Natural killer cell treated with Interleukin-12 subunit alpha and Interleukin-12 subunit beta and Interleukin-15 and Interleukin-18, amount 100 ng/mL, for 72 hours (primary cell): ENCODE results near the gene HDAC11. TPM values are rescaled to one million over a fixed set of nuclear protein-coding genes. Genes with fewer than 3 reads are reported as not detected.
A peak's percentile ranks its signal among the peaks of the same experiment; 100 is the strongest.
"Not testable (repeated sequence)": the region's sequence is repeated elsewhere in the genome, so short reads cannot be mapped to it uniquely, and the experiment has no call there.

ENCODE experiments used
- ATAC-seq, 2 donors: fragments of 150-1000 bp; cut with Tn5 transposase in 1 of 2; sonication (Bioruptor Pico), chemical (Tn5 transposase) in 1 of 2; 2 replicates each; pipeline ENCODE4 v1.10.0; 2021
- DNase-seq: peaks from one replicate; pipeline ENCODE4 v3.0.0; 2022; ENCODE audit warnings: low spot score
- H3K27ac Mint-ChIP-seq, 2 donors: 1 replicate in 1 of 2; 2 replicates in 1 of 2; pipeline ENCODE4 v1.8.0; 2022; ENCODE audit warnings: mixed read lengths in 2 of 2, mild to moderate bottlenecking in 1 of 2, moderate library complexity in 1 of 2
- H3K27me3 Mint-ChIP-seq, 2 donors: 1 replicate in 1 of 2; 2 replicates in 1 of 2; pipeline ENCODE4 v1.8.0; 2022; ENCODE audit warnings: mixed read lengths in 2 of 2
- H3K36me3 Mint-ChIP-seq: one replicate; pipeline ENCODE4 v1.8.0; 2022; ENCODE audit warnings: mixed read lengths
- H3K4me1 Mint-ChIP-seq, 2 donors: 1 replicate in 1 of 2; 2 replicates in 1 of 2; pipeline ENCODE4 v1.8.0; 2022; ENCODE audit warnings: low read depth in 2 of 2, mixed read lengths in 2 of 2, mild to moderate bottlenecking in 1 of 2
- H3K4me3 Mint-ChIP-seq: one replicate; pipeline ENCODE4 v1.8.0; 2022; ENCODE audit warnings: mixed read lengths
- H3K9me3 Mint-ChIP-seq: 2 replicates; pipeline ENCODE4 v1.8.0; 2022; ENCODE audit warnings: mixed read lengths
- total RNA-seq, 2 donors: library from RNA; stranded (reverse); gene quantifications; one replicate each; pipeline ENCODE4 v1.2.3, GENCODE V29; 2022

Gene HDAC11, protein sequence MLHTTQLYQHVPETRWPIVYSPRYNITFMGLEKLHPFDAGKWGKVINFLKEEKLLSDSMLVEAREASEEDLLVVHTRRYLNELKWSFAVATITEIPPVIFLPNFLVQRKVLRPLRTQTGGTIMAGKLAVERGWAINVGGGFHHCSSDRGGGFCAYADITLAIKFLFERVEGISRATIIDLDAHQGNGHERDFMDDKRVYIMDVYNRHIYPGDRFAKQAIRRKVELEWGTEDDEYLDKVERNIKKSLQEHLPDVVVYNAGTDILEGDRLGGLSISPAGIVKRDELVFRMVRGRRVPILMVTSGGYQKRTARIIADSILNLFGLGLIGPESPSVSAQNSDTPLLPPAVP
- total RNA-seq: 1 to 10 TPM; 1.8 to 3.5 TPM

DNA sequence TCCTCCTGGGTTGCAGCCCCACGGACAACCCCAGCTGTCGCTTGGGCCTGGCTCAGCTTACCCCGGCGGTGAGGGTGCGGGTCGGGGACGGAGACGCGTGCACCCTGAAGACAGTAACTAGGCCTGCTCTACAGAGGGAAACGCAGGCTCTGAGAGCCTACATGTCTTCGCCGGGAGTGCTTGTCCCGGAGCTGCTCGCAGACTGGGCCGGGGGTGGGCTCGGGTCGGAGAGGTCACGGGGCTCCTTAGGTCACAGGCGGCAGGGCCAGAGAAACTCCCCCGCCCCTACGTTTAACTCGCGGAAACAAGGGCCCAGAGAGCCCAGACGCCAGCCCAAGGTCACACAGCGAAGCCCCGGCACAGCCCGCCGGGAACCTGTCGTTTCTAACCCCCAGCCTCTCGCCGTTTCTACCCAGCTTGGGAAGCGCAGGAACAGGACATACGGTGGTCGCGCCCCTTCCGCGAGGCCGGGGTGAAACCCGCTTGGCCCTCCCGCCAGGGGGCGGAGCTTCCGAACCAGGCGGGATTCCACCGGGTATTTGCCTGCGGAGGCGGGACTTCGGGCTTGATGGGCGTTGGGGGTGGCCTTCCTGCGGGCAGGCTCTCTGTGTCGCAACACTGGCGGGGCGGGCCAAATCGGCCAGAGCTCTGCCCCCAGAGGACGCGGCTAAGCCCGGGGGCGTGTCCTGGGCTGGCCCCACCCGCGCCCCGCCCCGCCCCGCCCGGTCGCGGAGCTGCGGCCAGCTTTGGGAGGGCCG lies at the start of gene HDAC11:
Gene HDAC11, plus strand, starts transcription at position 725 of the 758 bp plus-strand sequence. CDS start 42 bp downstream, outside the sequence.
- Mint-ChIP-seq H3K27me3 (no peaks in the 10 kb centered on the region), H3K9me3 (no peaks in the 10 kb centered on the region), H3K27ac (peak within 1 kb of the TSS; percentile 66 to 84), H3K36me3 (no peaks in the 10 kb centered on the region), H3K4me3 (peak within 1 kb of the TSS; percentile 77), H3K4me1 (peaks cover under 1 to 6% of the 10 kb centered on the region in 2 donors)
- ATAC-seq (peak; percentile 98 to 99), DNase-seq (peak; percentile 99)

DNA sequence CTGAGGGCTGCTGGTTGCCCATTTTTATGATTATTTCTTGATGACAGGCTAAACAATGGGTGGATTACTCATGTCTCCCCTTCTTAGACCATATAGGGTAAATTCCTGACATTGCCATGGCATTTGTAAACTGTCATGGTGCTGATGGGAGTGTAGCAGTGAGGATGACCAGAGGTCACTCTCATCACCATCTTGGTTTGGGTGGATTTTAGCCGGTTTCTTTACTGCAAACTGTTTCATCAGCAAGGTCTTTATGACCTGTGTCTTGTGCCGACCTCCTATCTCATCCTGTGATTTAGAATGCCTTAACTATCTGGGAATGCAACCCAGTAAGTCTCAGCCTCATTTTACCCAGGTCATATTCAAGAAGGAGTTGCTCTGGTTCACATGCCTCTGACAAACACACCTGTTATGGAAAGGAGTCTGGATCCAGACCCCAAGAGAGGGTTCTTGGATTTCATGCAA lies 49.7 kb upstream of the HDAC11 start:
- not testable (repeated sequence) for H3K27me3 Mint-ChIP-seq, H3K4me3 Mint-ChIP-seq, H3K9me3 Mint-ChIP-seq, H3K27ac Mint-ChIP-seq, ATAC-seq, DNase-seq, H3K36me3 Mint-ChIP-seq, H3K4me1 Mint-ChIP-seq

DNA sequence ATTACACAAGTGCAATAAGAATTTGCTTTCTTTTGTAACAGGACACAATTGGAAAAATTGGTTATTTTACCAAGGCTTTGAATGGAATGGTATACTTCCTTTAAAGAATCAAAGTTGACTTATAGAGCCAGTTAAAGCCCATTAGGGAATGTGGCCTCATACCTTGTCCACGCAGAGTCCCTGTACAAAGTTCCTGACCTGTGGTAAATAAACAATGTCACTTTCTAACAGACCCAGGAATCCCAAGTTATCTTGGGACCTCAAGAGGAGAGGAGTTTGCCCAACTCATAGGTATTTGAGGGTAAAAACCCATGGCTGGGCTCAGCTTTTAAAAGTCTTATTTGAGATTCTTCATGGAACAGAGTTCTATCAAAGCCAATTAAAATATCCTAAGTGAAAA lies 48.0 kb upstream of the HDAC11 start:
- no peak for ATAC-seq
- peaks cover 3 to 7% of the 10 kb centered on the region in 2 donors for H3K4me1 Mint-ChIP-seq
- no peak overlapping the region for H3K4me3 Mint-ChIP-seq
- DNase-seq: no peak
- no peaks in the 10 kb centered on the region for H3K9me3 Mint-ChIP-seq
- H3K27ac Mint-ChIP-seq: no peak overlapping the region
- H3K36me3 Mint-ChIP-seq: no peaks in the 10 kb centered on the region
- no peaks in the 10 kb centered on the region for H3K27me3 Mint-ChIP-seq

DNA sequence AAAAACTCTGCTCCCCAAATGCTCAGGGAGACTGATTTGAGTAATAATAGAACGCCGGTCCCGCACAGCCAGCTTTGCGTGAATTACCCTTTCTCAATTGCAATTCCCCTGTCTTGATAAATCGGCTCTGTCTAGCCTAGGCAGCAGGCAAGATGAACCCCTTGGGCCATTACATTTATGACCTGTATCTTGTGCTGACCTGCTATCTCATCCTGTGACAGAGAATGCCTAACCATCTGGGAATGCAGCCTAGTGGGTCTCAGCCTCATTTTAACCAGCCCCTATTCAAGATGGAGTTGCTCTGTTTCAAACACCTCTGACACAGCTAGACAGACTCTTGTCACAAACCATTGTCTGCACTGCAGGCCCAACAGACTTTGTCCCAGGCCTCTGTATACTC lies 46.2 kb upstream of the HDAC11 start:
- no peaks in the 10 kb centered on the region for H3K4me1 Mint-ChIP-seq
- H3K27ac Mint-ChIP-seq: no peak overlapping the region
- H3K9me3 Mint-ChIP-seq: no peaks in the 10 kb centered on the region
- H3K36me3 Mint-ChIP-seq: no peaks in the 10 kb centered on the region
- DNase-seq: no peak
- no peak overlapping the region for H3K4me3 Mint-ChIP-seq
- ATAC-seq: no peak
- no peaks in the 10 kb centered on the region for H3K27me3 Mint-ChIP-seq

DNA sequence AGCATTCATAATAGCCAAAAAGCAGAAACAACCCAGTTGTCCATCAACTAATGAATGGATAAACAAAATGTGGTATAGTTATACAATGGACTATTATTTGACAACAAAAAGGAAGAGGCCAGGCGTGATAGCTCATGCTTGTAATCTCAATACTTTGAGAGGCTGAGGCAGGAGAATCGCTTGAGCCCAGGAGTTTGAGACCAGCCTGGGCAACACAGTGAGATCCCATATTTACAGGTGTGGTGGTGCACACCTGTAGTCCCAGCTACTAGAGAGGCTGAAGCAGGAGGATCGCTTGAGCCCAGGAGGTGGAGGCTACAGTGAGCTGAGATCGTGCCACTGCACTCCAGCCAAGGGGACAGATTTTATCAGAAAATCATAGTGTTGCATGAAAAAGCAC lies 43.9 kb upstream of the HDAC11 start:
- H3K27ac Mint-ChIP-seq, DNase-seq, H3K4me3 Mint-ChIP-seq, H3K4me1 Mint-ChIP-seq, H3K36me3 Mint-ChIP-seq, H3K9me3 Mint-ChIP-seq, ATAC-seq, H3K27me3 Mint-ChIP-seq: not testable (repeated sequence)

DNA sequence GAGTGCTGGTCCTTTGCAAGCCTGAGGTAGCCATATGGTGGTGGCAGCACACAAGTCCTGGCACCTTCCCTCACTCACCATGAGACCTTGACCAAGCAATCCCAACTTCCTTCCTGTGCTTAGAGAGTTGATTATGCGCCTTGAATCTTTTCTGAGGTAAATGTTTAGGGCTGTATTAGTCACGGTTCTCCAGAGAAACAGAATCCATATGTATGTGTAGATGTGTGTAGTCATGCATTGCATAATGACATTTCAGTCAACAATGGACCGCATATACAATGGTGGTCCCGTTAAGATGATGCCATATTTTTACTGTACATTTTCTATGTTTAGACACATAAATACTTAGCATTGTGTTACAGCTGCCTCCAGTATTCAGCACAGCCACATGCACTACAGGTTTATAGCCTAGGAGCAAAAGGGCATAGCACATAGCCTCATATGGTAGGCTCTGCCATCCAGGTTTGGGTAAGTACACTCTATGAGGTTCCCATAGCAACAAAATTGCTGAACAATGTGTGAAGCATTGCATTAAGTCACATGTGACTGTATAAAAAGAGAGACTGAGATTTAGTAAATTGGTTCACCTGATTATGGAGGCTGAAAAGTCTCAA lies 39.8 kb upstream of the HDAC11 start:
- Mint-ChIP-seq H3K4me3 (no peak overlapping the region), H3K27ac (no peak overlapping the region), H3K27me3 (no peaks in the 10 kb centered on the region), H3K9me3 (no peaks in the 10 kb centered on the region), H3K4me1 (peaks cover 0 to 3% of the 10 kb centered on the region in 2 donors), H3K36me3 (no peaks in the 10 kb centered on the region)
- no peak for DNase-seq
- ATAC-seq: no peak

DNA sequence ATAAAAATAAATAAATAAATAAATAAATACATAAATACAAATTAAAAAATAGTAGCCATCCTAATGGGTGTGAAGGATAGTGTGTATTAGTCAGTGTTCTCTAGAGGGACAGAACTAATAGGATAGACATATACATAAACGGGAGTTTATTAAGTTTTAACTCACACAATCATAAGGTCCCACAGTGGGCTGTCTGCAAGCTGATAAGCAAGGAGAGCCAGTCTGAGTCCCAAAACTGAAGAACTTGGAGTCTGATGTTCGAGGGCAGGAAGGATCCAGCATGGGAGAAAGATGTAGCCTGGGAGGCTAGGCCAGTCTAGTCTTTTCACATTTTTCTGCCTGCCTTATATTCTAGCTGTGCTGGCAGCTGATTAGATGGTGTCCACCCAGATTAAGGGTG lies 37.2 kb upstream of the HDAC11 start:
- DNase-seq, ATAC-seq, H3K27me3 Mint-ChIP-seq, H3K9me3 Mint-ChIP-seq, H3K4me3 Mint-ChIP-seq, H3K36me3 Mint-ChIP-seq, H3K27ac Mint-ChIP-seq, H3K4me1 Mint-ChIP-seq: not testable (repeated sequence)

DNA sequence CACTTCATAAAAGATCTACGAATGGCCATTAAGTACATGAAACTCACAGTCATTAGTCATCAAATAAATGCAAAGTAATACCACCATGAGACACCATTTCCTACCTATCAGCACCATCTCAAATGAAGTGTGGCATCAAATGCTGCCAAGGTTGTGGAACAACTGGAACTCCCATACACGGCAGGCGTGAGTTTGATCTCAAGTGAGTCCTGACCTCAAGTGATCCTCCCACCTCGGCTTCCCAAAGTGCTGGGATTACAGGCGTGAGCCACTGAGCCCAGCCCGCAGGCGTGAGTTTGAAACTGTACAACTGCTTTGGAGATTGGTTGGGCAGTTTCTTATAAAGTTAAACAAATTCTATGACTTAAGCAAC lies 28.8 kb upstream of the HDAC11 start:
- ATAC-seq: peak in 1 of 2 donors; percentile 17
- no peaks in the 10 kb centered on the region for H3K36me3 Mint-ChIP-seq
- H3K4me3 Mint-ChIP-seq: peak overlapping the region; percentile 90
- H3K4me1 Mint-ChIP-seq: peaks cover 10% of the 10 kb centered on the region in 2 donors
- H3K9me3 Mint-ChIP-seq: no peaks in the 10 kb centered on the region
- no peaks in the 10 kb centered on the region for H3K27me3 Mint-ChIP-seq
- no peak for DNase-seq
- peak overlapping the region; percentile 85 to 88 for H3K27ac Mint-ChIP-seq

DNA sequence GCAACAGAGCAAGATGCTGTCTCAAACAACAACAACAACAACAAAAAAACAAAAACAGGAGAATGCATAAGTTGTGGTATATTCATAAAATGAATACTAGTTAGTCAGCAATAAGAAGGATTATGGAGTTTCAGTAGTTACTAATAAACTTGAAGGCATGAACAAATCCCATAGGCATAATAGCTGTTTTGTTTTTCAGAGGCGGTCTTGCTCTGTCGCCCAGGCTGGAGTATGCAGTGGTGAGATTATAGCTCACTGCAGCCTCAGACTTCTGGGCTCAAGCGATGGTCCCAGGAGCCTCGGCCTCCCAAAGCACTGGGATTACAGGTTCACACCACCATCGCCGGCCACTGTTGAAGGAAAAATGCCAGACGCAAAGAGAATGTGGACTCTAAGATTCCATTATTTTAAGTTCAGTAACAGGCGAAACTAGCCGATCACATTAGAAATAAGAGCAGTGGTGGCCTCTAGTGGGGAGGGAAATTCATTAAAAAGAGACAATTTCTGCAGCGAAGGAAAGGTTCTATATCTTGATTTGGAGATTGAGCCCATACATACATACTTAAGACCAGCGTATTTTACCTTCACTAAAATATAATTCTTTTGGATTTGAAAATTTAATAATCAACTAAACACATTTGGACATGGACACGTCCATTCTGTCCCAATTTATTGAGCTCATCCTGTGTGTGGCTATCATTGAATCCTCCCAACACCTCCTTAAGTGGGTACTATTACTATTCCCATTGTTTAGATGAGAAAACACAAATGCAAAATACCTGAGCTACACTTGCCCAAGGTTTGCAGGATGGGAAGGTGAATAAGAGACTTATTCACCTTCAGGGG lies 27.4 kb upstream of the HDAC11 start:
- DNase-seq: no peak
- no peaks in the 10 kb centered on the region for H3K36me3 Mint-ChIP-seq
- H3K27me3 Mint-ChIP-seq: no peaks in the 10 kb centered on the region
- H3K4me3 Mint-ChIP-seq: peak overlapping the region; percentile 90
- ATAC-seq: no peak
- H3K27ac Mint-ChIP-seq: peak overlapping the region; percentile 85 to 88
- H3K4me1 Mint-ChIP-seq: peaks cover 10% of the 10 kb centered on the region in 2 donors
- no peaks in the 10 kb centered on the region for H3K9me3 Mint-ChIP-seq

DNA sequence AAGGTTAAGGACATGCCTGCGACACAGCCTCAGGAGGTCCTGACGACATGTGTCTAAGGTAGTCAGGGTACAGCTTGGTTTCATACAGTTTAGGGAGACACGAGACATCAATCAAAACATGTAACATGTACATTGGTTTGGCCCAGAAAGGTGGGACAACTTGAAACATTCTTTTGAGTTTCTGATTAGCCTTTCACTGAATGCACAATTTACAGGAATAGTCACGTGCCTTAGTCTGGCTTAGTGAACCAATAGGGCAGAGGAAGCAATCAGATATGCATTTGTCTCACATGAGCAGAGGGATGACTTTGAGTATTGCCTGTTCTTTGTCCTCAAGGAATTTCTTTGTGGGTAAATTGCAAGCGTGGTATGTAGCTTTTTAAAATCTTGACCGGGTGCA lies 24.5 kb upstream of the HDAC11 start:
- DNase-seq (no peak), ATAC-seq (no peak)
- Mint-ChIP-seq H3K27me3 (no peaks in the 10 kb centered on the region), H3K36me3 (no peaks in the 10 kb centered on the region), H3K4me1 (peaks cover 10% of the 10 kb centered on the region in 2 donors), H3K27ac (no peak overlapping the region), H3K4me3 (no peak overlapping the region), H3K9me3 (no peaks in the 10 kb centered on the region)

DNA sequence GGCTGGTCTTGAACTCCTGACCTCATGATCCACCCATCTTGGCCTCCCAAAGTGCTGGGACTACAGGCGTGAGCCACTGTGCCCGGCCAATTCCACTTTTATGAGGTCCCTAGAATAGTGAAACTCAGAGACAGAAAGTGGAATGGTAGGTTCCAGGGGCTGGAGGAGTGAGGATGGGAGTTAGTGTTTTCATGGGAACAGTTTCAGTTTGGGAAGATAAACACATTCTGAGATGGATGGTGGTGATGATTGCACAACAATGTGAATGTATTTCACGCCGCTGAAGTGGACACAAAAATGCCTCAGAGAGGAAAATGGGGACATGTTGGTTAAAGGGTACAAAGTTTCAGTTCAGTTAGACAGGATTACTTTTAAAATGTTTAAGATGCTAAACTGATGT lies 22.5 kb upstream of the HDAC11 start:
- Mint-ChIP-seq H3K27me3 (peaks cover 0 to 2% of the 10 kb centered on the region in 2 donors), H3K4me3 (no peak overlapping the region), H3K9me3 (no peaks in the 10 kb centered on the region), H3K27ac (no peak overlapping the region), H3K4me1 (peaks cover 4% of the 10 kb centered on the region in 2 donors), H3K36me3 (no peaks in the 10 kb centered on the region)
- ATAC-seq (no peak), DNase-seq (no peak)

DNA sequence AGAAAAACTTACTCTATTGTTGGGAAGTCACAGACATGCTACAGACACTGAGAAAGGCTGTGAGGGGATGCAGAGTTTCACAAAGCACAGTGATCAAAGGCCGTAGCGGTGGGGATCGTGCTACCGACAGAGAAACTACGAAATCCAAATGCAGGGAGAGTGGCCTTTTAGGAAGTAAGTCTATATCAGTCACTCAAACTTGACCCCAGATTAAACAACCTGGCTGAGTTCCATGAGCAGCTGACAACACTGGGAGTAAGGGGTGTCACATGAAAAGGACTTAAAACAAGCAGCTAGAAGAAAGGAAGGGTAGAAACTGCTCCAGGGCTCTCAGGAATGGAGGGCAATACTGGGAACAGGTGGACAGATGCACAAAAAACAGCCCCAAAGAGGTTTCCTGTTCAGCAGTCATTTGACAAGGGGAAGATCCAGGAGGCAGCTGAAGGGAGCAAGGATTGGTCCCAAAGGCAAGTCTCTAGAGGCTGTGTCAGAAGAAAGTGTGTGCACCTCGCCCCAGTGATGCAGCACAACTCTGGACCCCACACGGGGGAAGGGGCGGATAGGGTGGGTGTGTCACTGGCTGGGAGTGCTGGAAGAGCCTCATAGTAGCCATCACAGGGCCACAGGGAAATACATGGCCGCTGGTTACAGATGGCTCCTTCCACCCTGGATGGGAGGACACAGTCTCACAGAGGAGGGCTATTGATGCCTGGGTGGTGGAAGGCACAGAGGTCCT lies 20.3 kb upstream of the HDAC11 start:
- Mint-ChIP-seq H3K9me3 (no peaks in the 10 kb centered on the region), H3K27me3 (peaks cover 0 to 7% of the 10 kb centered on the region in 2 donors), H3K36me3 (no peaks in the 10 kb centered on the region), H3K4me1 (peaks cover 0 to 4% of the 10 kb centered on the region in 2 donors), H3K27ac (no peak overlapping the region), H3K4me3 (no peak overlapping the region)
- ATAC-seq (no peak), DNase-seq (no peak)

DNA sequence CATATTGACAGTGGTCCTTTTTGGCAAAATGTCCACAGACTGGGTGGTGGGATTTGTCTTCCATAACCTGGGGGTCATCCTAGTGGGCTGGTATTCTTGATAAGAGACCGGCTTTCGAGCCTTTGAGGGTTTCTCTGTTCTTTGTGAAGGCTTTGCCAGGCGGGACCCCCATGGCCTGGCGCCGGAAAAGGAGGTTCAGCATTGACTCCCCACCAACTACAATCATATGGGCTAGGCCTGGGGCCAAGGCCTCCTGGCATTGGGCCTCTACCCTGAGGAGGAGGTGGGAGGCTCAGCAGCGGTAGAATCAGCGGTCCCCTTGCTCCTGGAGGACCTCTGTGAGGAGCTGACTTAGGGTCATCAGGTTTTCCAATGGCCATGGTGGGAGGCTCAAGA lies 19.8 kb upstream of the HDAC11 start:
- ATAC-seq (no peak), DNase-seq (no peak)
- no peaks in the 10 kb centered on the region for H3K36me3 Mint-ChIP-seq
- peaks cover 0 to 4% of the 10 kb centered on the region in 2 donors for H3K4me1 Mint-ChIP-seq
- H3K9me3 Mint-ChIP-seq: no peaks in the 10 kb centered on the region
- no peak overlapping the region for H3K27ac Mint-ChIP-seq
- H3K27me3 Mint-ChIP-seq: peaks cover 4 to 9% of the 10 kb centered on the region in 2 donors
- H3K4me3 Mint-ChIP-seq: no peak overlapping the region
